GM12891 (cell line): ENCODE measurements around the gene TST.

Experiments
- PAX5 ChIP-seq: IDR thresholded peaks from 2 replicates; pipeline ENCODE4 v1.6.1; 2011; ENCODE audit warnings: low read length, moderate library complexity, mild to moderate bottlenecking; ENCODE audit not compliant: insufficient read depth, severe bottlenecking
- POLR2A ChIP-seq: IDR thresholded peaks from 2 replicates; pipeline ENCODE4 v1.6.1; 2011; ENCODE audit warnings: low read depth, low read length, control low read depth
- SPI1 ChIP-seq: IDR thresholded peaks from 2 replicates; pipeline ENCODE4 v1.6.1; 2011; ENCODE audit warnings: low read depth, low read length, control low read depth

GRCh38 chr22:37033605-37034430 is 14.6 kb upstream of the TST start:
- TF ChIP-seq PAX5 (no peak), POLR2A (no peak), SPI1 (no peak)
